A549 (cell line): Measurements from ENCODE around the gene GMPR. TPM values are rescaled to one million over a fixed set of nuclear protein-coding genes. Genes with fewer than 3 reads are reported as not detected.
"Not testable (repeated sequence)": the region's sequence is repeated elsewhere in the genome, so short reads cannot be mapped to it uniquely, and the experiment has no call there.

Experiments
- ATAC-seq, 2 experiments: fragments of 200-7000 bp in 1 of 2; fragments of >200 bp in 1 of 2; cut with Nextera tagmentation in 1 of 2; cut with Tn5 transposase in 1 of 2; 3 replicates each; pipeline versions ENCODE4 v1.8.0 to v1.9.1; 2018 to 2020; ENCODE audit warnings: mild to moderate bottlenecking in 1 of 2, moderate library complexity in 1 of 2
- CTCF ChIA-PET: fragments of 300-600 bp; sonication (Branson Sonifier 250); formaldehyde crosslinking; extraction: SDS; loops from one replicate; lab custom pipeline; 2021; ENCODE audit warnings: antibody characterized with exemption, inconsistent platforms; lab: Yijun Ruan, JAX
- POLR2A ChIA-PET: fragments of 350-600 bp; formaldehyde crosslinking; extraction: SDS; loops from one replicate; lab custom pipeline; 2021; ENCODE audit warnings: antibody characterized with exemption, inconsistent platforms; lab: Yijun Ruan, JAX
- DNase-seq, 2 experiments: peaks; one replicate each; pipeline versions ENCODE4 v3.0.0 to v3.0.0-alpha.2; 2011 to 2016; ENCODE audit warnings: low read depth in 1 of 2, low spot score in 1 of 2
- FAIRE-seq: peaks from 2 replicates; lab custom pipeline; 2011; peaks lifted over from hg19 to GRCh38; lab: Jason Lieb, UNC
- H3K27ac ChIP-seq, 2 experiments: fragments of >200 bp; sonication (Bioruptor Twin); formaldehyde crosslinking; 3 replicates each; pipeline ENCODE4 v1.5.1; 2016 to 2017
- H3K4me1 ChIP-seq: fragments of >200 bp; sonication (Bioruptor Twin); formaldehyde crosslinking; 3 replicates; pipeline ENCODE4 v1.6.1; 2016
- H3K4me2 ChIP-seq: fragments of >200 bp; sonication (Bioruptor Twin); formaldehyde crosslinking; 3 replicates; pipeline ENCODE4 v1.6.1; 2016
- H3K4me3 ChIP-seq: fragments of >200 bp; sonication (Bioruptor Twin); formaldehyde crosslinking; 3 replicates; pipeline ENCODE4 v1.5.1; 2016
- H3K9me3 ChIP-seq: fragments of >200 bp; sonication (Bioruptor Twin); formaldehyde crosslinking; 3 replicates; pipeline ENCODE4 v1.6.1; 2016
- BHLHE40 ChIP-seq: IDR thresholded peaks from 2 replicates; pipeline ENCODE4 v1.6.1; 2012; ENCODE audit warnings: low read depth, low read length, inconsistent platforms
- CEBPB ChIP-seq, 2 experiments: fragments of >200 bp in 1 of 2; sonication (Bioruptor Twin) in 1 of 2; formaldehyde crosslinking in 1 of 2; IDR thresholded peaks; 2 replicates each; pipeline ENCODE4 v1.6.1; 2012 to 2016
- EHMT2 ChIP-seq: fragments of 200-600 bp; sonication (generic); IDR thresholded peaks from 2 replicates; pipeline ENCODE4 v1.6.1; 2016; ENCODE audit warnings: antibody characterized with exemption, low read depth, mild to moderate bottlenecking, moderate library complexity
- FOSB ChIP-seq: fragments of 250-450 bp; sonication (Bioruptor Pico); IDR thresholded peaks from 2 replicates; pipeline ENCODE4 v1.5.0; 2020; ENCODE audit warnings: mild to moderate bottlenecking, moderate library complexity
- HOXA7 ChIP-seq: fragments of 250-450 bp; sonication (Bioruptor Pico); IDR thresholded peaks from 2 replicates; pipeline ENCODE4 v1.5.0; 2020; ENCODE audit warnings: mild to moderate bottlenecking, moderate library complexity
- JUNB ChIP-seq: fragments of >200 bp; sonication (Bioruptor Twin); formaldehyde crosslinking; IDR thresholded peaks from 2 replicates; pipeline ENCODE4 v1.6.1; 2016
- MAFK ChIP-seq: fragments of 450-650 bp; IDR thresholded peaks from 2 replicates; pipeline ENCODE4 v1.6.1; 2014; ENCODE audit not compliant: partially characterized antibody
- NPAS2 ChIP-seq: fragments of 250-450 bp; sonication (Bioruptor Pico); IDR thresholded peaks from 2 replicates; pipeline ENCODE4 v1.8.0; 2022; ENCODE audit warnings: mild to moderate bottlenecking, moderate library complexity, borderline replicate concordance
- POLR2AphosphoS2 ChIP-seq: conservative IDR thresholded peaks from 2 replicates; pipeline ENCODE4 v1.6.1; 2012; ENCODE audit warnings: low read length, improper control_type of control experiment, inconsistent platforms
- RNF2 ChIP-seq: fragments of 200-600 bp; sonication (generic); IDR thresholded peaks from 2 replicates; pipeline ENCODE4 v1.6.1; 2016; ENCODE audit warnings: low read depth, mild to moderate bottlenecking, antibody characterized with exemption, moderate library complexity, borderline replicate concordance
- SMC3 ChIP-seq: fragments of >200 bp; sonication (Bioruptor Twin); formaldehyde crosslinking; IDR thresholded peaks from 3 replicates; pipeline ENCODE4 v1.6.1; 2018; ENCODE audit warnings: inconsistent platforms
- ZSCAN20 ChIP-seq: fragments of 250-450 bp; sonication (Bioruptor Pico); IDR thresholded peaks from 2 replicates; pipeline ENCODE4 v1.8.0; 2022; ENCODE audit warnings: mild to moderate bottlenecking, moderate library complexity
- WGBS: methylation state at CpG from one replicate; pipeline ENCODE4 v1.1.6; 2017; ENCODE audit errors: missing lambda C conversion rate; 5-methylcytosine and 5-hydroxymethylcytosine counted together
- polyA plus RNA-seq, 4 experiments: library from polyadenylated mRNA; depleted of rRNA in 3 of 4; stranded (reverse); fragments of >200 nt; fragmentation: RNase III in 1 of 4; extraction: RNeasy Plus Mini Kit Qiagen cat#74134 plus additional on column Dnase treatment in 1 of 4; gene quantifications; 2 replicates in 3 of 4; 3 replicates in 1 of 4; pipeline ENCODE4 v1.2.3, GENCODE V29; 2011 to 2017
- TF ChIP-seq, protein P1 (sequence below): IDR thresholded peaks from 2 replicates; pipeline ENCODE4 v1.6.1; 2012
- TF ChIP-seq, protein P2 (sequence below): fragments of >200 bp; sonication (Bioruptor Twin); formaldehyde crosslinking; IDR thresholded peaks from 3 replicates; pipeline ENCODE4 v1.5.1; 2016
- TF ChIP-seq, protein P3 (sequence below): fragments of >200 bp; sonication (Bioruptor Twin); formaldehyde crosslinking; IDR thresholded peaks from 3 replicates; pipeline ENCODE4 v1.6.1; 2016
- TF ChIP-seq, protein P4 (sequence below): fragments of 200-600 bp; sonication (generic); IDR thresholded peaks from 2 replicates; pipeline ENCODE4 v1.6.1; 2016; ENCODE audit warnings: antibody characterized with exemption, mild to moderate bottlenecking, moderate library complexity
- TF ChIP-seq, protein P5 (sequence below): IDR thresholded peaks from 2 replicates; pipeline ENCODE4 v1.6.1; 2012

Gene GMPR
- polyA plus RNA-seq, 2 of the 4 experiments (the other 2 are of a cell fraction): 0.23 to 0.34 TPM

DNA sequence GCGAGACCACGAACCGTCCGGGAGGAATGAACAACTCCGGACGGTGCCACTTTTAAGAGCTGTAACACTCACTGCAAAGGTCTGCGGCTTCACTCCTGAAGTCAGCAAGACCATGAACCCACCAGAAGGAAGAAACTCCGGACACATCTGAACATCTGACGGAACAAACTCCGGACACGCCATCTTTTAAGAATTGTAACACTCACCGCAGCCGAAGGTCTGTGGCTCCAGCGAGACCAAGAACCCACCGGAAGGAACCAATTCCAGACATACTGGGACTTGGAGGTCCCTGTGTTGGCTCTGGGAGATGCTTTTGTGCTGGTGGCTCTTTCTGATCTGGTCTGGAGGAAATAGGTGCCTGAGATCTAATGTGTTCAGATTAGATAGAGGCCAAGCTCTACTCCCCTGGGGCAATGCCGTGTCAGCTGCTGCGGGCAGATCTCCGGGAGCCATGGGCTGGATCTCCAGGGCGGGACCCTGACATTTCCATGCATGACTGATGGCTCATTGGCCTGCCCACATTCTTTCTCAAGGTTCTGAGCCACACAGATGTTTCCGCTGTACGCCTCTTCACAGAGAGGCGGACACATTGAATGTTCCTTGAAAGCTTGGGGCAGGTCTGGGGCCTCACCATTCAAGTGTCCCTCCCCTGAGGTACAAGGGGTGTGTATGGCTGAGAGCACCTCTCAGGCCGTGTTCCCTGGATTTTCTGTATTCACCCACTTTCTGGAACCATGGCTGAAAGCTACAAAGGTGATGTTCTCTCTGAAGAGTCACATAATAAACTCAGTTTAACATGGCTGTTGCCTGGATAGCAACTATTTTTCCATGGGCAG, 29.3 kb downstream of the GMPR start:
- no peaks in the 10 kb centered on the region for H3K9me3 ChIP-seq
- H3K4me2 ChIP-seq: no peak overlapping the region
- no peak overlapping the region for H3K27ac ChIP-seq
- WGBS: 92% methylated on average over 14 of the region's 23 CpGs
- ChIA-PET CTCF (interaction anchor here (0.6 to 2.7 kb wide), 2 partner anchors 9 to 594 kb away, joined by 3 to 10 read pairs; no protein-coding TSS in a partner anchor), POLR2A (no interaction called here)
- no peak overlapping the region for H3K4me3 ChIP-seq
- DNase-seq (no peak), ATAC-seq (no peak), FAIRE-seq (no peak)
- TF ChIP-seq FOSB (CRISPR knock-in tag) (no peak), CEBPB (IDR thresholded peaks at IDR 0.05) (no peak), BHLHE40 (no peak), JUNB (no peak), SMC3 (no peak)
- TF ChIP-seq, protein P1, sequence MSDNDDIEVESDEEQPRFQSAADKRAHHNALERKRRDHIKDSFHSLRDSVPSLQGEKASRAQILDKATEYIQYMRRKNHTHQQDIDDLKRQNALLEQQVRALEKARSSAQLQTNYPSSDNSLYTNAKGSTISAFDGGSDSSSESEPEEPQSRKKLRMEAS: no peak
- TF ChIP-seq, protein P2, sequence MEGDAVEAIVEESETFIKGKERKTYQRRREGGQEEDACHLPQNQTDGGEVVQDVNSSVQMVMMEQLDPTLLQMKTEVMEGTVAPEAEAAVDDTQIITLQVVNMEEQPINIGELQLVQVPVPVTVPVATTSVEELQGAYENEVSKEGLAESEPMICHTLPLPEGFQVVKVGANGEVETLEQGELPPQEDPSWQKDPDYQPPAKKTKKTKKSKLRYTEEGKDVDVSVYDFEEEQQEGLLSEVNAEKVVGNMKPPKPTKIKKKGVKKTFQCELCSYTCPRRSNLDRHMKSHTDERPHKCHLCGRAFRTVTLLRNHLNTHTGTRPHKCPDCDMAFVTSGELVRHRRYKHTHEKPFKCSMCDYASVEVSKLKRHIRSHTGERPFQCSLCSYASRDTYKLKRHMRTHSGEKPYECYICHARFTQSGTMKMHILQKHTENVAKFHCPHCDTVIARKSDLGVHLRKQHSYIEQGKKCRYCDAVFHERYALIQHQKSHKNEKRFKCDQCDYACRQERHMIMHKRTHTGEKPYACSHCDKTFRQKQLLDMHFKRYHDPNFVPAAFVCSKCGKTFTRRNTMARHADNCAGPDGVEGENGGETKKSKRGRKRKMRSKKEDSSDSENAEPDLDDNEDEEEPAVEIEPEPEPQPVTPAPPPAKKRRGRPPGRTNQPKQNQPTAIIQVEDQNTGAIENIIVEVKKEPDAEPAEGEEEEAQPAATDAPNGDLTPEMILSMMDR: no peak
- TF ChIP-seq, protein P3, sequence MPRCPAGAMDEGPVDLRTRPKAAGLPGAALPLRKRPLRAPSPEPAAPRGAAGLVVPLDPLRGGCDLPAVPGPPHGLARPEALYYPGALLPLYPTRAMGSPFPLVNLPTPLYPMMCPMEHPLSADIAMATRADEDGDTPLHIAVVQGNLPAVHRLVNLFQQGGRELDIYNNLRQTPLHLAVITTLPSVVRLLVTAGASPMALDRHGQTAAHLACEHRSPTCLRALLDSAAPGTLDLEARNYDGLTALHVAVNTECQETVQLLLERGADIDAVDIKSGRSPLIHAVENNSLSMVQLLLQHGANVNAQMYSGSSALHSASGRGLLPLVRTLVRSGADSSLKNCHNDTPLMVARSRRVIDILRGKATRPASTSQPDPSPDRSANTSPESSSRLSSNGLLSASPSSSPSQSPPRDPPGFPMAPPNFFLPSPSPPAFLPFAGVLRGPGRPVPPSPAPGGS: no peak
- no peaks in the 10 kb centered on the region for H3K4me1 ChIP-seq

DNA sequence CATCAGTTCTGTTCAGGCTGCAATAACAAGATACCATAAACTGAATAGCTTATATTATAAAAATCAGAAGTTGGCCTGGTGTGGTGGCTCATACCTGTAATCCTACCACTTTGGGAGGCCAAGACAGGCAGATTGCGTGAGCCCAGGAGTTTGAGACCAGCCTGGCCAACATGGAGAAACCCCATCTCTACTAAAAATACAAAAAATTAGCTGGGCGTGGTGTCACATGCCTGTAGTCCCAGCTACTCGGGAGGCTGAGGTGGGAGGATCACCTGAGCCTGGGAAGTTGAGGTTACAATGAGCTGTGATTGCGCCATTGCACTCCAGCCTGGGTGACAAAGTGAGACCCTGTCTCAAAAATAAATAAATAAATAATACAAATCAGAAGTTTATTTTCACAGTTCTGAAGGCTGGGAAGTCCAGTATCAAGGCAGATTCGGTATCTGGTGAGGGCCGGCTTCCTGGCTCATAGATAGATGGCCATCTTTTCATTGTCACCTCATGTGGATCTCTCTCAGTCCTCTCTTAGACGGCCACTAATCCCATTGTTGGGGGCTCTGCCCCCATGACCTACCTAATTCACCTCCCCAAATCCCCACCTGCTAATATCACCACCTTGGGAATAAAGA, 31.2 kb downstream of the GMPR start:
- H3K9me3 ChIP-seq, DNase-seq, POLR2A ChIA-PET, H3K4me3 ChIP-seq, H3K4me1 ChIP-seq, H3K27ac ChIP-seq, FAIRE-seq, H3K4me2 ChIP-seq, ATAC-seq: not testable (repeated sequence)
- CTCF ChIA-PET: interaction anchor here (0.9 kb wide), 1 partner anchor 14 kb away, joined by 3 read pairs; no protein-coding TSS in a partner anchor
- 70% methylated on average over 7 of the region's 7 CpGs for WGBS

DNA sequence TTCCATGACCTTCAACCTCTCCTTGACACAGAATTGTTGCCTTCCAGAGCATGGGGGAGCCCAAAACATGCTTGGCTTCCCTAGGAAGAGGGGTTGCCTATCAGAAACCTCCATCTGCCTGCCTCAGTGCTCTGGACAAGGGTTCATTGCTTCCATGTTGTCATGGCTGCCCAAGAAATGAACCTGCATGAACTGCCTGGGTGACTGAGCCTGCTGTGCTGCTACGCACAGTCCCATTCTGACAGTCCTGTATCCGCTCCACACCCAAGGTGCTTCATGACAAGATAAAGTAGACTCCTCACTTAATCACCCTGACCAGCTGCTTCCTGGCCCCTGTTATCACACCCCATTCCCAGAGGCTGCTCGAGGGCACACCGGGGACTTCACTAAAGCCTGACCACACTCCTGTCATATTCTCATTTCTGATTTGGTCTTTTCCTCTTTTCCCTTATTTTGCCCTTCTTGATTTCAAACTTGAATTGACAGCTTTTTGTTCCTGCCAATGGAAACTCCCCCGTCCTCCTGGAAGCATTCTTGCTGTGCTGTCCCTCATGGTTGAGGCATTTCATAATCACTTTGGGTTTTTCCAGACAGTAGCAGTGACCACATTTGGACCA, 31.9 kb downstream of the GMPR start:
- H3K9me3 ChIP-seq: no peaks in the 10 kb centered on the region
- H3K4me1 ChIP-seq: no peaks in the 10 kb centered on the region
- no peak overlapping the region for H3K27ac ChIP-seq
- no peak for FAIRE-seq
- 70% methylated on average over 5 of the region's 5 CpGs for WGBS
- H3K4me3 ChIP-seq: no peak overlapping the region
- no peak overlapping the region for H3K4me2 ChIP-seq
- no peak for DNase-seq
- TF ChIP-seq POLR2AphosphoS2 (no peak), HOXA7 (CRISPR knock-in tag) (no peak), RNF2 (no peak), EHMT2 (no peak), NPAS2 (CRISPR knock-in tag) (no peak), MAFK (no peak), FOSB (CRISPR knock-in tag) (no peak), ZSCAN20 (no peak)
- TF ChIP-seq, protein P4, sequence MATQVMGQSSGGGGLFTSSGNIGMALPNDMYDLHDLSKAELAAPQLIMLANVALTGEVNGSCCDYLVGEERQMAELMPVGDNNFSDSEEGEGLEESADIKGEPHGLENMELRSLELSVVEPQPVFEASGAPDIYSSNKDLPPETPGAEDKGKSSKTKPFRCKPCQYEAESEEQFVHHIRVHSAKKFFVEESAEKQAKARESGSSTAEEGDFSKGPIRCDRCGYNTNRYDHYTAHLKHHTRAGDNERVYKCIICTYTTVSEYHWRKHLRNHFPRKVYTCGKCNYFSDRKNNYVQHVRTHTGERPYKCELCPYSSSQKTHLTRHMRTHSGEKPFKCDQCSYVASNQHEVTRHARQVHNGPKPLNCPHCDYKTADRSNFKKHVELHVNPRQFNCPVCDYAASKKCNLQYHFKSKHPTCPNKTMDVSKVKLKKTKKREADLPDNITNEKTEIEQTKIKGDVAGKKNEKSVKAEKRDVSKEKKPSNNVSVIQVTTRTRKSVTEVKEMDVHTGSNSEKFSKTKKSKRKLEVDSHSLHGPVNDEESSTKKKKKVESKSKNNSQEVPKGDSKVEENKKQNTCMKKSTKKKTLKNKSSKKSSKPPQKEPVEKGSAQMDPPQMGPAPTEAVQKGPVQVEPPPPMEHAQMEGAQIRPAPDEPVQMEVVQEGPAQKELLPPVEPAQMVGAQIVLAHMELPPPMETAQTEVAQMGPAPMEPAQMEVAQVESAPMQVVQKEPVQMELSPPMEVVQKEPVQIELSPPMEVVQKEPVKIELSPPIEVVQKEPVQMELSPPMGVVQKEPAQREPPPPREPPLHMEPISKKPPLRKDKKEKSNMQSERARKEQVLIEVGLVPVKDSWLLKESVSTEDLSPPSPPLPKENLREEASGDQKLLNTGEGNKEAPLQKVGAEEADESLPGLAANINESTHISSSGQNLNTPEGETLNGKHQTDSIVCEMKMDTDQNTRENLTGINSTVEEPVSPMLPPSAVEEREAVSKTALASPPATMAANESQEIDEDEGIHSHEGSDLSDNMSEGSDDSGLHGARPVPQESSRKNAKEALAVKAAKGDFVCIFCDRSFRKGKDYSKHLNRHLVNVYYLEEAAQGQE: no peak
- TF ChIP-seq, protein P5, sequence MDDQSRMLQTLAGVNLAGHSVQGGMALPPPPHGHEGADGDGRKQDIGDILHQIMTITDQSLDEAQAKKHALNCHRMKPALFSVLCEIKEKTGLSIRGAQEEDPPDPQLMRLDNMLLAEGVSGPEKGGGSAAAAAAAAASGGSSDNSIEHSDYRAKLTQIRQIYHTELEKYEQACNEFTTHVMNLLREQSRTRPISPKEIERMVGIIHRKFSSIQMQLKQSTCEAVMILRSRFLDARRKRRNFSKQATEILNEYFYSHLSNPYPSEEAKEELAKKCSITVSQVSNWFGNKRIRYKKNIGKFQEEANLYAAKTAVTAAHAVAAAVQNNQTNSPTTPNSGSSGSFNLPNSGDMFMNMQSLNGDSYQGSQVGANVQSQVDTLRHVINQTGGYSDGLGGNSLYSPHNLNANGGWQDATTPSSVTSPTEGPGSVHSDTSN: no peak
- ChIA-PET CTCF (interaction anchor here (2.0 kb wide), 1 partner anchor 16 kb away, joined by 9 read pairs; no protein-coding TSS in a partner anchor), POLR2A (no interaction called here)
- no peak for ATAC-seq
